B cell (primary cell): Measurements from ENCODE around the gene ERP44. TPM values are rescaled to one million over a fixed set of nuclear protein-coding genes. Genes with fewer than 3 reads are reported as not detected.

ENCODE experiments used
- ATAC-seq: fragments of 200-7000 bp; cut with Tn5 transposase; one replicate; pipeline ENCODE4 v1.10.0; 2021; ENCODE audit warnings: low read depth, mild to moderate bottlenecking, moderate number of reproducible peaks, moderate library complexity
- CTCF ChIA-PET: fragments of 350-600 bp; sonication (Branson Sonifier 250); formaldehyde crosslinking; loops from one replicate; lab custom pipeline; 2021; ENCODE audit warnings: antibody characterized with exemption, inconsistent platforms; lab: Charles Lee
- POLR2A ChIA-PET: fragments of 350-600 bp; sonication (Branson Sonifier 250); formaldehyde crosslinking; loops from one replicate; lab custom pipeline; 2021; ENCODE audit warnings: antibody characterized with exemption; lab: Charles Lee
- DNase-seq: peaks from one replicate; pipeline ENCODE4 v3.0.0; 2013
- H2AFZ ChIP-seq: 2 replicates; pipeline ENCODE4 v1.6.1; 2012; ENCODE audit warnings: mild to moderate bottlenecking, low read depth, low read length; ENCODE audit not compliant: insufficient read depth, poor library complexity, severe bottlenecking
- H3K27ac ChIP-seq, 2 donors: 1 replicate in 1 of 2; 2 replicates in 1 of 2; pipeline ENCODE4 v1.5.1; 2012 to 2013; ENCODE audit warnings: low read length in 2 of 2, mild to moderate bottlenecking in 2 of 2, moderate library complexity in 1 of 2
- H3K27me3 ChIP-seq, 4 experiments: fragments of 200-600 bp in 1 of 4; sonication (generic) in 1 of 4; replicated peaks in 1 of 4; 1 replicate in 2 of 4; 2 replicates in 2 of 4; pipeline versions ENCODE4 v1.6.1 to v1.7.0; 2013 to 2016; ENCODE audit warnings: low read length in 3 of 4, mild to moderate bottlenecking in 2 of 4, mixed read lengths in 1 of 4, moderate library complexity in 1 of 4; ENCODE audit not compliant: insufficient read depth in 4 of 4, control insufficient read depth in 3 of 4; ENCODE audit errors: control extremely low read depth in 1 of 4
- H3K36me3 ChIP-seq, 2 experiments: replicated peaks in 1 of 2; 1 replicate in 1 of 2; 2 replicates in 1 of 2; pipeline versions ENCODE4 v1.6.1 to v1.7.1; 2013; ENCODE audit warnings: low read length in 1 of 2; ENCODE audit not compliant: insufficient read depth in 2 of 2, control insufficient read depth in 1 of 2; ENCODE audit errors: control extremely low read depth in 1 of 2, extremely low read depth in 1 of 2
- H3K4me1 ChIP-seq, 2 donors: fragments of 200-600 bp in 1 of 2; sonication (generic) in 1 of 2; 1 replicate in 1 of 2; 2 replicates in 1 of 2; pipeline versions ENCODE4 v1.5.1 to v1.6.1; 2013 to 2017; ENCODE audit warnings: low read length in 2 of 2; ENCODE audit not compliant: control insufficient read depth in 2 of 2, insufficient read depth in 2 of 2
- H3K4me2 ChIP-seq: replicated peaks from 2 replicates; pipeline ENCODE3; 2012; ENCODE audit warnings: mild to moderate bottlenecking, low read depth, low read length; ENCODE audit not compliant: poor library complexity, severe bottlenecking
- H3K4me3 ChIP-seq, 5 experiments: fragments of 200-600 bp in 1 of 5; sonication (generic) in 1 of 5; 1 replicate in 3 of 5; 2 replicates in 2 of 5; pipeline versions ENCODE4 v1.5.1 to v1.7.0; 2011 to 2016; ENCODE audit warnings: low read length in 4 of 5, mild to moderate bottlenecking in 4 of 5, low read depth in 2 of 5, control low read depth in 1 of 5, moderate library complexity in 1 of 5; ENCODE audit not compliant: insufficient read depth in 1 of 5; ENCODE audit errors: control extremely low read depth in 1 of 5, extremely low read depth in 1 of 5
- H3K79me2 ChIP-seq: fragments of 200-600 bp; sonication (generic); one replicate; pipeline ENCODE4 v1.6.0; 2016; ENCODE audit warnings: low read length; ENCODE audit not compliant: control insufficient read depth, insufficient read depth
- H3K9ac ChIP-seq: fragments of 200-600 bp; sonication (generic); 2 replicates; pipeline ENCODE4 v1.6.1; 2017; ENCODE audit warnings: mild to moderate bottlenecking, low read length, moderate library complexity
- H3K9me3 ChIP-seq, 3 donors: one replicate each; pipeline versions ENCODE4 v1.6.1 to v1.7.1; 2013; ENCODE audit warnings: low read length in 2 of 3; ENCODE audit not compliant: control insufficient read depth in 2 of 3, insufficient read depth in 1 of 3; ENCODE audit errors: control extremely low read depth in 1 of 3
- H4K20me1 ChIP-seq: 2 replicates; pipeline ENCODE4 v1.6.0; 2012; ENCODE audit warnings: mild to moderate bottlenecking, low read length; ENCODE audit not compliant: insufficient read depth, control insufficient read depth, poor library complexity, severe bottlenecking
- H3K27ac Mint-ChIP-seq: one replicate; pipeline ENCODE4 v1.8.0; 2021; ENCODE audit warnings: mixed read lengths
- H3K27me3 Mint-ChIP-seq: one replicate; pipeline ENCODE4 v1.8.0; 2021; ENCODE audit warnings: mixed read lengths
- H3K4me1 Mint-ChIP-seq: one replicate; pipeline ENCODE4 v1.8.0; 2021; ENCODE audit warnings: mixed read lengths
- H3K4me3 Mint-ChIP-seq: one replicate; pipeline ENCODE4 v1.8.0; 2021; ENCODE audit warnings: mixed read lengths
- H3K9me3 Mint-ChIP-seq: one replicate; pipeline ENCODE4 v1.8.0; 2022; ENCODE audit warnings: mixed read lengths; ENCODE audit not compliant: insufficient read depth
- CTCF ChIP-seq: fragments of 200-600 bp; IDR thresholded peaks from one replicate; pipeline ENCODE4 v1.8.0; 2022; ENCODE audit warnings: antibody characterized with exemption, mild to moderate bottlenecking
- EZH2 ChIP-seq: IDR thresholded peaks from 2 replicates; pipeline ENCODE4 v1.6.1; 2012; ENCODE audit warnings: borderline replicate concordance, low read depth, mild to moderate bottlenecking, moderate library complexity, low read length; ENCODE audit not compliant: insufficient read depth, poor library complexity, severe bottlenecking
- WGBS: methylation state at CpG from one replicate; pipeline ENCODE4 v1.1.5; 2013; ENCODE audit warnings: missing lambda C conversion rate; ENCODE audit not compliant: insufficient coverage; 5-methylcytosine and 5-hydroxymethylcytosine counted together
- intact Hi-C: fragments of 100-400 bp; cut with micrococcal nuclease; formaldehyde crosslinking; loops from one replicate; pipeline ENCODE4 v1.10.0; 2022
- polyA plus RNA-seq: library from polyadenylated mRNA; depleted of rRNA; stranded (reverse); fragments of >200 nt; gene quantifications from 2 replicates; pipeline ENCODE4 v1.2.3, GENCODE V29; 2012
- total RNA-seq, 2 donors: library from RNA; stranded (reverse); fragments of 120-200 nt in 1 of 2; gene quantifications; 1 replicate in 1 of 2; 2 replicates in 1 of 2; pipeline versions ENCODE4 v1.2.3 to v1.2.4, GENCODE V29; 2013 to 2022

ERP44 gene
- total and polyA plus RNA-seq, 2 donors (not counting 1 experiment from before 2014, with no cell fraction given) = 10.5 to 18.4 TPM

DNA sequence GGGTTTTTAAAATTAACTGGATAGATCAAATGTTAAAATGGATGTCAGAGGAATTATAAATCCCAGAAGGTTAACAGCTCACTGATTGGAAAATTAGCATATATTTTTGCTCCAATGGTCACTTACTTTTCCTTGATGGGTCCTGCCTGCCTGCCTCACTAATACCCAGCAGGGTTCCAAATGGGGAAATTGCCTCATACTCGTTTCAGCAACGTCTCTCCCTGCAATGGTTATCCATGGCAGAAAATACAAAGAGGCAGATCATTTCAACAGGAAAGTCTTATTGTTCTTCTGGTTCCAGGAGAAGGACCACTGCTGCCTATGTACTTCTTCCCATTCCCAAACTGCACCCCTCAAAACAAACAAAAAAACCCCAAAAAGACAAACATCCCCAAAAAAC is 71.3 kb downstream of the ERP44 start:
- no peaks in the 10 kb centered on the region for H3K27me3 ChIP-seq
- ATAC-seq = no peak
- peaks cover 39% of the 10 kb centered on the region for H4K20me1 ChIP-seq
- TF ChIP-seq CTCF = no peak
- TF ChIP-seq EZH2 = no peak
- H3K4me2 ChIP-seq = no peak overlapping the region
- peaks cover 40% of the 10 kb centered on the region for H3K79me2 ChIP-seq
- intact Hi-C loops = loop anchor here (5.0 to 10.0 kb wide), 3 partner anchors 107 to 570 kb away; partner anchors contain the start of gene NR4A3
- peaks cover 16% of the 10 kb centered on the region in 2 donors for H3K4me1 ChIP-seq
- H3K36me3 ChIP-seq = peaks cover 0 to 2% of the 10 kb centered on the region in 2 experiments
- WGBS = 97% methylated on average over 2 of the region's 2 CpGs
- Mint-ChIP-seq H3K9me3 (no peaks in the 10 kb centered on the region), H3K27ac (no peak overlapping the region), H3K4me1 (peaks cover 26% of the 10 kb centered on the region), H3K27me3 (no peaks in the 10 kb centered on the region), H3K4me3 (no peak overlapping the region)
- CTCF ChIA-PET = interaction anchor here (0.6 to 10.0 kb wide), 17 partner anchors 9 to 864 kb away, joined by 3 to 141 read pairs (median 4); partner anchors contain the start of genes ALG2 and SEC61B
- no peak overlapping the region for H3K9ac ChIP-seq
- no peak overlapping the region for H2AFZ ChIP-seq
- H3K9me3 ChIP-seq = peaks cover 0 to under 1% (median 0%) of the 10 kb centered on the region in 3 donors
- no peak for DNase-seq
- H3K4me3 ChIP-seq = no peak overlapping the region
- H3K27ac ChIP-seq = no peak overlapping the region
- POLR2A ChIA-PET = no interaction called here

GRCh38 chr9:100021931-100022330 is 76.9 kb downstream of the ERP44 start:
- Mint-ChIP-seq H3K4me1 (no peaks in the 10 kb centered on the region), H3K9me3 (no peaks in the 10 kb centered on the region), H3K4me3 (no peak overlapping the region), H3K27ac (no peak overlapping the region), H3K27me3 (no peaks in the 10 kb centered on the region)
- Histone ChIP-seq H4K20me1 (peaks cover 22% of the 10 kb centered on the region), H3K9me3 (no peaks in the 10 kb centered on the region), H3K9ac (no peak overlapping the region), H3K36me3 (peaks cover 11 to 46% of the 10 kb centered on the region in 2 experiments), H3K4me3 (no peak overlapping the region), H3K27me3 (no peaks in the 10 kb centered on the region), H2AFZ (no peak overlapping the region), H3K27ac (no peak overlapping the region), H3K4me1 (no peaks in the 10 kb centered on the region), H3K4me2 (no peak overlapping the region), H3K79me2 (peaks cover 29% of the 10 kb centered on the region)
- DNase-seq (no peak), ATAC-seq (no peak)
- CTCF ChIA-PET = interaction anchor here (1.0 kb wide), 1 partner anchor 303 kb away, joined by 3 read pairs; no protein-coding TSS in a partner anchor
- intact Hi-C loops = loop anchor here (10.0 kb wide), 1 partner anchor 113 kb away; no protein-coding TSS in a partner anchor
- no CpG with 5 or more reads among the region's 3 CpGs for WGBS
- TF ChIP-seq CTCF = no peak
- no peak for TF ChIP-seq EZH2
- POLR2A ChIA-PET = no interaction called here
